ENCODE data around the gene CORO1A. TPM values are rescaled to one million over a fixed set of nuclear protein-coding genes. Genes with fewer than 3 reads are reported as not detected.

CORO1A gene
- total RNA-seq, 4 donors from 2014 or later, result 31.6 to 109 (median 50.0) TPM

DNA sequence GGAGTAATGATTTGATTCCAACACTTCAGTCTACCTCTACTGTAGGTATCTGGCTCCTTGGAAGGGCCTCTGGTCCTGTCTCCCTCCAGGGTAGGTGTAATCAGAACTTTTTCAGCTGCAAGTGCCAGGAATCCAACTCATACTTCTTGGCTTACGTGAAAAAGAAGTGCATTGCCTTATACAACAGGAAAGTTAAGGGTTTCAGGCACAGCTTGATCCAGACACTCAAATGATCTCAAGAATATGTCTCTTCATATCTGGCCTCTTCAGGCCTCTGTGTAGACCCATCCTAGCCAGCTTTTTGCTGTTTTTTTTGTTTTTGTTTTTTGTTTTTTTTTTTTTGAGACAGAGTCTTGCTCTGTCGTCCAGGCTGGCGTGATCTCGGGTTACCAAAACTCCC, 4.2 kb upstream of the CORO1A start:
- DNase-seq (ENCODE audit: low spot score) (no peak), ATAC-seq (ENCODE audit: low FRiP score) (no peak)
- TF ChIP-seq, protein P1, sequence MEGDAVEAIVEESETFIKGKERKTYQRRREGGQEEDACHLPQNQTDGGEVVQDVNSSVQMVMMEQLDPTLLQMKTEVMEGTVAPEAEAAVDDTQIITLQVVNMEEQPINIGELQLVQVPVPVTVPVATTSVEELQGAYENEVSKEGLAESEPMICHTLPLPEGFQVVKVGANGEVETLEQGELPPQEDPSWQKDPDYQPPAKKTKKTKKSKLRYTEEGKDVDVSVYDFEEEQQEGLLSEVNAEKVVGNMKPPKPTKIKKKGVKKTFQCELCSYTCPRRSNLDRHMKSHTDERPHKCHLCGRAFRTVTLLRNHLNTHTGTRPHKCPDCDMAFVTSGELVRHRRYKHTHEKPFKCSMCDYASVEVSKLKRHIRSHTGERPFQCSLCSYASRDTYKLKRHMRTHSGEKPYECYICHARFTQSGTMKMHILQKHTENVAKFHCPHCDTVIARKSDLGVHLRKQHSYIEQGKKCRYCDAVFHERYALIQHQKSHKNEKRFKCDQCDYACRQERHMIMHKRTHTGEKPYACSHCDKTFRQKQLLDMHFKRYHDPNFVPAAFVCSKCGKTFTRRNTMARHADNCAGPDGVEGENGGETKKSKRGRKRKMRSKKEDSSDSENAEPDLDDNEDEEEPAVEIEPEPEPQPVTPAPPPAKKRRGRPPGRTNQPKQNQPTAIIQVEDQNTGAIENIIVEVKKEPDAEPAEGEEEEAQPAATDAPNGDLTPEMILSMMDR (IDR thresholded peaks at IDR 0.05), result no peak

DNA sequence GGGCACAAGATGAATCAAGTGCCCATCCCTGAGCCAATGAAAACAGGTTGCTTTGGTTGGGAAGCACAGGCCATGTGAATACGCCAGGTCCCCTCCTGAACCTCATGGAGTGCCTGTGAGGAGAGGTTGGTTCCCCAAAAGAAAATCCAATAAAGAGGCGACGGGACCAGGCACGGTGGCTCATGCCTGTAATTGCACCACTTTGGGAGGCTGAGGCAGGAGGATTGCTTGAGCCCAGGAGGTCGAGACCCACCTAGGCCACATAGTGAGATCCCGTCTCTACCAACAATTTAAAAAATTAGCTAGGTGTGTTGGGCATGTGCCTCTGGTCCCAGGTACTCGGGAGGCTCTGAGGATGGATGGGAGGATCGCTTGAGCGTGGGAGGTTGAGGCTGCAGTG, 3.5 kb upstream of the CORO1A start:
- DNase-seq (ENCODE audit: low spot score), result no peak
- ATAC-seq (ENCODE audit: low FRiP score), result no peak
- TF ChIP-seq, protein P1 (IDR thresholded peaks at IDR 0.05), result no peak

DNA sequence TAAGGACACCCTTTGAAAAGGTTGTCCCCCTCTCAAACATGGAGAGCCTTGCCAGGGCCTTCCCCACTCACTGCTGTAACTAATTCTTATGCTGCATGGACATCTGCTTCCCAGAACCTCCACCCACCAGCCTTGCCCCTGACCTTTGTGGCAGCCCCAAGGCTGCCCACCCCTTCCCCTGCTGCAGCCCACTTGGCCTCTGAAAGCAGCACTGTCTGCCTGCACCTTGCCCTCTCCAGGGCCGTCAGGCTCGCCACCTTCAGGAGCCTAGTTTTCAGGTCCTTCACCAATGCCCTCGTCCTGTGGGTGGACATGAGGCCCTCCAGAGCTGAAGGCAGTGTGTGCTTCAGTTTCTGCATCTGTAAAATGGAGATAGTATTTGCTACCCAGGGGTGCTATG, 2.7 kb upstream of the CORO1A start:
- ATAC-seq (ENCODE audit: low FRiP score) (no peak), DNase-seq (ENCODE audit: low spot score) (no peak)
- TF ChIP-seq, protein P1 (IDR thresholded peaks at IDR 0.05), result no peak

DNA sequence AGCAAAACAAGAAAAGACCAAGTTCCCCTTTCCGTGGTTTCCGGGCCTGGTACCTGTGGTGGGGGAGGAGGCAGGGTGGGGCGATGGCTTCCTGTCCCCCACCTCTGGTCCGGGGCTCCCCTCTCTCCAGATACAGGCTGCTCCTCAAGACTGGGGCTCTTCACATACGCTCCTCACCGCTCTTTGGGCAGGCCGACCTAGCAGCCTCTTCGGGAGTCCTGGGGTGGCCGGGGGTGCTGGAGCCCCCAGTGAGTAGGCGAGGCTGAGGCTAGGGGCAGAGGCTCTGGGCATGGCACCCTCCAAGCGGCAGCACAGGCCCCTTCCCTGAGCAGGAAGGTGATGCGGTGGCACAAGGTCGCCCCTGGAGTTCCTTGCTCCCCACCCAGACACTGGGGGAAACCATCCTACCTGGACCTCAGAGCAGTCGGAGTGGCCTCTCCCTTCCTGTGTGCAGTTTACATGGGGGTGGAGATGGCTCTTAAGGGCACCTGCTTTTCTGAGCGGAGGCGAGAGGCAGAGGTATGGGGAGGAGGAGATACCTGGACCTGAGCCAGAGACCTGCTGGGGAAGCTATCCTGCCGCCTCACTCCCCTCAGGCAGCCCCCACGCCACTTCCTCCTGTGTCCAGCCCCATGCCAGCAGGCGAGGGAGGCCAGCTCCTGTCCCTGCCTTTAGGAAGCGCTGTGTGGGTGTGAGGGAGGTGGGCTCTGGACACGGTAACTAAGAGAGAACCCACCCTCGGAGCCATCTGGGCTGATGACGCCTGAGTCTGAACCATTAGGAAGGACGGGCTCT, 891 bp downstream of the CORO1A start:
- TF ChIP-seq, protein P1 (IDR thresholded peaks at IDR 0.05), result no peak
- no peak for DNase-seq (ENCODE audit: low spot score)

DNA sequence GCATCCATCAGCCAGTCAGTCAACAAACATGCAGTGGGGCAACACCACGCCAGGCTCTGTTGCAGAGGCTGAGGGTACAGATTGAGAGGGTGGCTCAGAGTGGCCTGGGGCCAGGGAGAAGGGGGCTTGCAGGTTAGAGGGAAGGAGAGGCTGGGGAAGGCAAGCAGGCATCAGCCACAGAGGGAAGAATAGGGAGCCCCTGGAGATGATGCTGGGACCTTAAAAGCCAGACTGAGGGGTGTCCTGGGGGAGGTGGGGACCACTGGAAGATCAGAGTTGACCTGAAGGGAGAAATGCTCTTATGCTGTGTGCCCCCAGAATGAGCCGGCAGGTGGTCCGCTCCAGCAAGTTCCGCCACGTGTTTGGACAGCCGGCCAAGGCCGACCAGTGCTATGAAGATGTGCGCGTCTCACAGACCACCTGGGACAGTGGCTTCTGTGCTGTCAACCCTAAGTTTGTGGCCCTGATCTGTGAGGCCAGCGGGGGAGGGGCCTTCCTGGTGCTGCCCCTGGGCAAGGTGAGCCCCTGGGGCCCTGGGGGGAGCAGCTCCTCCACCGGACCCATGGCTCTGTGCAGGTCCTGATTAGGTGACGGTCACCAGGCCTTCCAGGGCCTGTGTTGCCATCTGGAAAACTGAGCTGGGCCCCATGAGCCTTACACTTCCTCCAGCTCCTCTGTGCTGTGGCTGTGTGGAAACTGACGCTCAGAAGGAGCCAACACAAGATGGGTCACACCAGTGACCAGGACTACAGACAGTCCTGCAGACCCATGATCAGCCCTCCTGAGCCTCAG, 1.7 kb downstream of the CORO1A start:
- DNase-seq (ENCODE audit: low spot score), result no peak
- TF ChIP-seq, protein P1 (IDR thresholded peaks at IDR 0.05), result no peak
- no peak for ATAC-seq (ENCODE audit: low FRiP score)

More for the DNA sequence above, 891 bp downstream of the CORO1A start:
- ATAC-seq (ENCODE audit: low FRiP score), result no peak

DNA sequence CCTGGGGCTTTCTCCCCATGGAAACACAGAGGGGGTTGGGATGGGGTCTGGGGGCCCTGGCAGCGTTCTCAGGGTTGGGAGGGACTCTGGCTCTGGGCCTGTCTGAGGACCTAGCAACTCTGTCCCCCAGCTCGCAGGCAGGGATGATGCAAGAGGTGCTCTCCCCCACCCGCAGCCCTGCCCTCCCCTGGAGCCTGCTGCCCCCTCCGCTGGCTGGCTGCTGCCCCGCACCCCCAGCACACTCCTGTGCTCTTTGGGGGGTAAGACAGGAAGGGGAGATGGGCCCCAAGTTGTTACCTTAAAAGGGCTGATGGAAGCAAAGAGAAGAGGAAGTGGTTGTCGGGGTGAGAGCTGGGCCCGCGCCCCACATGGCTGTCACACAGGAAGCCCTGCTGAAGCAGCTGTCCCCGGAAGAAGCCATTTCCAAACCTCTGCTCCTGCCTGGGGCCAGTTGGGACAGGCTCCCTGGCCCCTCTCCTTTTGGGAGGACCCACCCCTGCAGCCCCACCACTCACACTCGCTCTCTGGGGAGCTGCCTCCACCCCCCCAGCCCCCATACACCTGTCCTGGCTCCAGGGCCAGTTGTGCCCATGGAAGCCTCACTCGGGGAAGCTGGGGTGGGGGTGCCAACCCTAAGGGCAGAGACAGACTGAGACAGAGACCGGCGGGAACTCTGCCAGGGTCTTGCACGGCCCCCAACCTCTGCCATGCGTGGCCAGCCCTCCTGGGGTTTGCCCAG, 2.5 kb downstream of the CORO1A start:
- DNase-seq (ENCODE audit: low spot score), result no peak
- TF ChIP-seq, protein P1 (IDR thresholded peaks at IDR 0.05), result no peak
- ATAC-seq (ENCODE audit: low FRiP score), result no peak
